HFF-Myc (cell line): ENCODE data around the gene PRPS1.

Experiments used
- DNase-seq: peaks from one replicate; pipeline ENCODE4 v3.0.0-alpha.2; 2011; ENCODE audit warnings: low read depth; ENCODE audit errors: extremely low read depth
- H3K4me3 ChIP-seq: replicated peaks from 2 replicates; pipeline ENCODE4 v1.5.1; 2011; ENCODE audit warnings: low read depth, mild to moderate bottlenecking, control low read depth, low read length
- CTCF ChIP-seq: IDR thresholded peaks from 2 replicates; pipeline ENCODE4 v1.5.1; 2012; ENCODE audit warnings: mild to moderate bottlenecking, low read depth, low read length, control low read depth; ENCODE audit errors: missing control alignments

The PRPS1 gene

GRCh38 chrX:107673431-107673830, 45.1 kb downstream of the PRPS1 start:
- TF ChIP-seq CTCF = no peak
- H3K4me3 ChIP-seq = no peak overlapping the region
- no peak for DNase-seq

GRCh38 chrX:107673933-107674479, 45.7 kb downstream of the PRPS1 start:
- peak overlapping the region; percentile 76; the same call in 1 of the 2 replicates for H3K4me3 ChIP-seq
- no peak for DNase-seq
- no peak for TF ChIP-seq CTCF

GRCh38 chrX:107674480-107675364, 46.4 kb downstream of the PRPS1 start:
- no peak for TF ChIP-seq CTCF
- peak overlapping the region; percentile 76 for H3K4me3 ChIP-seq
- DNase-seq = no peak

GRCh38 chrX:107675365-107675654, 47.0 kb downstream of the PRPS1 start:
- no peak for TF ChIP-seq CTCF
- DNase-seq = no peak
- peak overlapping the region; percentile 76 for H3K4me3 ChIP-seq

- no peak for TF ChIP-seq CTCF
- peak overlapping the region; percentile 76 for H3K4me3 ChIP-seq
- DNase-seq = no peak
Observed at GRCh38 chrX:107675823-107676555, 47.7 kb downstream of the PRPS1 start.

DNA sequence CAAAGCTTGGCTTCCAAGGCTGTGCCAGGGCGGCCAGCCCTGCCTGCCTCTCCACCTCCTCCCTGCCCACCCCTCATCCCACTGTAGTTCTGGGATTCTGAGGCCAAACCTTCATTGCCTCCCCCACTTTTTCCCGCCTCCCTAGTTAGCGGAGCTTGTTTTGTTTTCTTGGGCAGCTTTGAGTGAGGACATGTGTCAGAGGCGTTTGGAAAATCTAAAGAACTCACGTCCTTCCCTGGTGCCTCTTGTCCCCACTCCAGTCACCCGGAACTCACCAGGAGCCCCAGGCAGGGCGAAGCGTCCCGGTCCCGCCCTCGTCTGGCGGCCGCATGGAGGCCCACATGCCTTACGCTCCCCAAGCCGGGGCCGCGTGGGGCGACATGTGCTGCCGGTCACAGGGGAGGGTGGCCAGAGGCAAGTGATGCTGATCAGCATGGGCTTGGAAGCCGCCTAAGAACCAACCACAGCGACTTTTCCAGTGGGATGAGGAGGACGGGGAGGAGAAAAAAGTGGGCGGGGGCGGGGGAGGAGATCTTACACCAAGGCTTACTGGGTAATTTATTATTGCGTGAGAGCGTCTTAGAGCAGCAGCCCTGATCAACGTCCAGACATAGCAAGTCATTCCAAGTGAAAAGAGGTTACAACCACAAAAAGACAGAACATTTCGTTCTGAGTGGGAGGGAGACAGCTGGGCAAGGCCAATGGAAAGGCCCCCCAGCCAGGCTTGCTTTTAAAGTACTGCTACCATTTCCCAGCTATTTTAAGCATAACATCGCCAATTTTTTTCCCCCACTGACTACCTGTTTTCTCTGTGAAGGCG, 48.5 kb downstream of the PRPS1 start:
- peak; percentile 78 for DNase-seq
- no peak for TF ChIP-seq CTCF
- H3K4me3 ChIP-seq = peak overlapping the region; percentile 76
